ENCODE data around the gene CPED1.
A peak's percentile ranks its signal among the peaks of the same experiment; 100 is the strongest.
"Not testable (repeated sequence)": the region's sequence is repeated elsewhere in the genome, so short reads cannot be mapped to it uniquely, and the experiment has no call there.

CPED1 gene

DNA sequence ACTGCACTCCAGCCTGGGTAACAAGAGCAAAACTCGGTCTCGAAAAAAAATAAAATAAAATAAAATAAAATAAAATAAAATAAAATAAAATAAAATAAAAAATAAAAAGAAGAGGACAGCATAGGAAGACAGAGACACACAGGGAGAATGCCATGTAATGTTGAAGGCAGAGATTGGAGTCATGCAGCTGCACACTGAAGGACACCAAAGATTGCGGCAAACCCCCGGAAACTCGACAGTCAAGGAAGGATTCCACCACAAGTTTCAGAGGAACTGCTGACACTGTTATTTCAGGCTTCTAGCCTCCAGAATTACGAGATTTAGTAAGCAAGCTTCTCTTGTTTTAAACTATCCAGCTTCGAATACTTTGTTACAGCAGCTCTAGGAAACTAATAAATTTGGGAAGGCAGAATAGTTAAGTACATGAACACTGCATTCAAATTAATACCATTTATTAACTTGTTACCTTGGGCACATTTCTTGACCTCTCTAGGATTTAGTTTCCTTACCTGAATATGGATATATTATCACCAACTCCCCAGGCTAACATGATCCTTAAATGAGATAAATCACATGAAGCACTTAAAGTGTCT, 9.5 kb downstream of the CPED1 start:
- H3K36me3 ChIP-seq (ENCODE audit: insufficient read depth, low read length): no peaks in the 10 kb centered on the region
- H3K27ac ChIP-seq (ENCODE audit: low read depth, low read length): no peak overlapping the region
- no peaks in the 10 kb centered on the region for H3K27me3 ChIP-seq (ENCODE audit: insufficient read depth, low read length)
- no peak overlapping the region for H3K4me3 ChIP-seq (ENCODE audit: low read depth, low read length)
- H2AFZ ChIP-seq (ENCODE audit: low read length, unreplicated experiment): no peak overlapping the region
- peaks cover 45% of the 10 kb centered on the region for H3K79me2 ChIP-seq (ENCODE audit: control insufficient read depth, insufficient read depth, low read length, unreplicated experiment)
- H3K4me1 ChIP-seq (ENCODE audit: control insufficient read depth, insufficient read depth, low read length, unreplicated experiment): peaks cover 64% of the 10 kb centered on the region

DNA sequence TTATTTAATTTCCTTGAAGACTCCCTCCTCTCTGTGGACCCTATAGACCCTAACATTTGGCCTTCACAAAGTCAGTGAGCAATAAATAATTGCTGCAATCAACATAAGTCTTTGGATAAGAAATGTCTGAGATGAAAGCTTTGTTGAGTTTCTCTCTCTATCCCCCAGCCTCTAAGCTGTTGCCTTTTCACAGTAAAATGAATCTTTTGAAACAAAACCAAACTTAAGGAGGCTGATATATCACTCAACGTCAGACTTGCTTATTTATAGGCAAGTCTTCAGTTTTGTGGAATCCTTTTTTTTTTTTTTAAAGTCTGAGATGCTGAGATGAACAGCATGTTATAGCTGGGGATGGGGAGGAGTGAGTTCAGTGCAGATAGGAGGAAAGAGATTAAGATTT, 10.0 kb downstream of the CPED1 start:
- Histone ChIP-seq H3K4me1 (ENCODE audit: control insufficient read depth, insufficient read depth, low read length, unreplicated experiment) (peaks cover 62% of the 10 kb centered on the region), H3K27ac (ENCODE audit: low read depth, low read length) (no peak overlapping the region), H3K36me3 (ENCODE audit: insufficient read depth, low read length) (no peaks in the 10 kb centered on the region), H3K27me3 (ENCODE audit: insufficient read depth, low read length) (no peaks in the 10 kb centered on the region), H2AFZ (ENCODE audit: low read length, unreplicated experiment) (no peak overlapping the region), H3K79me2 (ENCODE audit: control insufficient read depth, insufficient read depth, low read length, unreplicated experiment) (peaks cover 46% of the 10 kb centered on the region), H3K4me3 (ENCODE audit: low read depth, low read length) (no peak overlapping the region)

DNA sequence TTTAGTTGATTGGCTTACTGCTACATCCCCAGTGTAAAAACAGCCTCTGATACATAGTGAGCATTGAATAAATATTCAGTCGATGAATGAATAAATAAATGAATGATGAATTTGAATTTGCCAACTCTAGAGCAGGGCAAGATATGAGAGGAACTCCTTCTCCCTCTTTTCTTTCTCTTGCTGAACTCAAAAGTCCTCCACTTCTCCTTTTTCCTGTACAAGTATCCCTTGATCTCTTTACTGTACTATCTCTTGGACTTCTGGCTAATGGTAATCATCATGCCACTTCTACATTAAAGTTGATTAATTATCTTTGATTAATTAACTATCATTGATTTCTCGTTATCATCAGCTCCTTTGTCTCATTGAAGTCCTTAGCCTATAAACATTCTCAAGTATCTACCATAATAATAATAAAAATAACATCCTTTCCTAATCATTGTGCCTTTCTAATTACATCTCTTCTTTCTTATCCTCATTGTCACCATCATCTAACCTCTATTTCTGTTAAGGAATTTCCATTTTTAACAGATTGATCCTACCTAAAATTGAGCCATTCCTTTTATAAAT, 10.6 kb downstream of the CPED1 start:
- peaks cover 47% of the 10 kb centered on the region for H3K79me2 ChIP-seq (ENCODE audit: control insufficient read depth, insufficient read depth, low read length, unreplicated experiment)
- no peak overlapping the region for H3K27ac ChIP-seq (ENCODE audit: low read depth, low read length)
- H3K27me3 ChIP-seq (ENCODE audit: insufficient read depth, low read length): no peaks in the 10 kb centered on the region
- peak overlapping the region; percentile 45 for H2AFZ ChIP-seq (ENCODE audit: low read length, unreplicated experiment)
- H3K4me3 ChIP-seq (ENCODE audit: low read depth, low read length): peak overlapping the region; percentile 71; the same call in 1 of the 2 replicates
- no peaks in the 10 kb centered on the region for H3K36me3 ChIP-seq (ENCODE audit: insufficient read depth, low read length)
- peaks cover 56% of the 10 kb centered on the region for H3K4me1 ChIP-seq (ENCODE audit: control insufficient read depth, insufficient read depth, low read length, unreplicated experiment)

DNA sequence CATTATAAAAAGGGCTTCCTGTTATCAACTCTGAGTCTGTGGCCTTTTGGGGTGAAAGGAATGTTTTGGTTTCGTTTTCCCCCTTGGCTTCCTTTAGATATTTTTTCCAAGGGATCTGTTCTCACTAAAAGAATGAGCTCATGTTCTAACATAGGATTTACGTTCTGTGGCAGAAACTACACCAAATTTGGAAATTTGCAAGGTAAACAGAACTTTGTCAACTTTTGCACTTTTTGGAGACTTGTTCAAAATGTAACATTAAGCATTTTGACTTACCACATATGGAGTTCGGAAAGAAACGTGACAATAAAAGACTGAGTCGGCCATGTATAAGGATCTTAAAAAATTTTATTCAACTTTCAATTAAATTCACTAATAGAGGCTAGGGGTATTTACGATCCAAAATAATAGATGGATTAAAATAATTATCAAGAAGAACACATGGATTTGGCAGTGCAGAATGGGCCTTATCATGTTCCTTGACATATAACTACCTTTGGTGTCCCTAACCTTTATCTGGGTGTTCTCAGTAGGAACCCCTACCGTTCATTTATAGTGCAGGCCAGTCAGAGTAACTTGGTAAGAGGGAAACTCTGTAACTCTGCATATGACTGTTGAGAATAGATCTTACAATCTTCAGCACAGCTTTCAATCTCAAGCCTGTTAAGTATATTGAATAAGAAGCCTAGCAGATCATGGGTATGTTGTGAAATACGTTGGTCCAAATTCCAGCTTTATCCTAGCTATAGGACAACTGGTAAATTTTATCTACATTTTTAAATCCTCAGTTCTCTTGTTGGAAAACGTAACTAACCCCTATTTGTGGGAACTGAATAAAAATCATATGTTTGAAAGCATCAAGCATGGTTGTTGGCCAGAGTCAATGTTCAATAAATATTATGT, 11.8 kb downstream of the CPED1 start:
- peak overlapping the region; percentile 42 for H3K27ac ChIP-seq (ENCODE audit: low read depth, low read length)
- peak overlapping the region; percentile 71 for H3K4me3 ChIP-seq (ENCODE audit: low read depth, low read length)
- peak overlapping the region; percentile 45 for H2AFZ ChIP-seq (ENCODE audit: low read length, unreplicated experiment)
- no peaks in the 10 kb centered on the region for H3K36me3 ChIP-seq (ENCODE audit: insufficient read depth, low read length)
- no peaks in the 10 kb centered on the region for H3K27me3 ChIP-seq (ENCODE audit: insufficient read depth, low read length)
- peaks cover 54% of the 10 kb centered on the region for H3K4me1 ChIP-seq (ENCODE audit: control insufficient read depth, insufficient read depth, low read length, unreplicated experiment)
- peaks cover 45% of the 10 kb centered on the region for H3K79me2 ChIP-seq (ENCODE audit: control insufficient read depth, insufficient read depth, low read length, unreplicated experiment)

GRCh38 chr7:121001234-121001906, 12.9 kb downstream of the CPED1 start:
- peaks cover 53% of the 10 kb centered on the region for H3K4me1 ChIP-seq (ENCODE audit: control insufficient read depth, insufficient read depth, low read length, unreplicated experiment)
- peaks cover 46% of the 10 kb centered on the region for H3K79me2 ChIP-seq (ENCODE audit: control insufficient read depth, insufficient read depth, low read length, unreplicated experiment)
- no peak overlapping the region for H2AFZ ChIP-seq (ENCODE audit: low read length, unreplicated experiment)
- no peaks in the 10 kb centered on the region for H3K36me3 ChIP-seq (ENCODE audit: insufficient read depth, low read length)
- H3K27ac ChIP-seq (ENCODE audit: low read depth, low read length): peak overlapping the region; percentile 87
- no peaks in the 10 kb centered on the region for H3K27me3 ChIP-seq (ENCODE audit: insufficient read depth, low read length)
- H3K4me3 ChIP-seq (ENCODE audit: low read depth, low read length): peak overlapping the region; percentile 45; the same call in 1 of the 2 replicates

DNA sequence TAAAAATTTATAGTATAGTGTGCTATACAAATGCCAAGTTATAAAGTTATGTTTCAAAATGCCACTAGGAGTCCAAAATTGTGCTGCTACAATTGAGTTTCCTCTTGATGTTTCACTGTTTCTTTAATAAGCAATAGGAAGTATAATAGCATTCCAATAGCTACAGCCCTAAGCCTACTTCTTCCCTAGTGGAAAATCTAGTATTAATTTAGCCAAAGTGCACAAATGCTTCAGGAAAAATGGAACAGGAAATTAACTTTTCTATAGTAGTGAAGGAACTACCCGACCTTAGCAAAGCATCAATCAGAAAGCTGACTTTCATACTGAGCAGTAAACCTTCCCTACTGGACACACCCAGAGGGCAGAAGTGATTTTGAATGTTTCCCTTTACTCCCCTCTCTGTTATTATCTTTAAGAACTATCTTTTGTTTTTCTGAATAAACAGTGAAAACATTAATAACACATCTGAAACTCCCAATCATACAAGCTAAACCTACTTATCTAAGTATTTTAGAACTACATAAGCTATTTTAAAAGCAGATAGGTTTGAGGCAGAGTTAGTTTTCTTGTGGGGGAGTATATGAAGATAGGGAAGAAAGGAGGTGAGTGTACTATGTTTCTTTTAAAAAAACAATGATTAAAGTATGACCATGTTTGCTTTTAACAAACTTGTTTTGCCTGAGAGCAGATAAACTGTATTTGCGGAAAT, 13.7 kb downstream of the CPED1 start:
- Histone ChIP-seq H3K27me3 (ENCODE audit: insufficient read depth, low read length) (no peaks in the 10 kb centered on the region), H3K36me3 (ENCODE audit: insufficient read depth, low read length) (no peaks in the 10 kb centered on the region), H3K4me3 (ENCODE audit: low read depth, low read length) (peak overlapping the region; percentile 45; the same call in 1 of the 2 replicates), H3K79me2 (ENCODE audit: control insufficient read depth, insufficient read depth, low read length, unreplicated experiment) (peaks cover 41% of the 10 kb centered on the region), H3K27ac (ENCODE audit: low read depth, low read length) (peak overlapping the region; percentile 87), H2AFZ (ENCODE audit: low read length, unreplicated experiment) (peak overlapping the region; percentile 47), H3K4me1 (ENCODE audit: control insufficient read depth, insufficient read depth, low read length, unreplicated experiment) (peaks cover 53% of the 10 kb centered on the region)

DNA sequence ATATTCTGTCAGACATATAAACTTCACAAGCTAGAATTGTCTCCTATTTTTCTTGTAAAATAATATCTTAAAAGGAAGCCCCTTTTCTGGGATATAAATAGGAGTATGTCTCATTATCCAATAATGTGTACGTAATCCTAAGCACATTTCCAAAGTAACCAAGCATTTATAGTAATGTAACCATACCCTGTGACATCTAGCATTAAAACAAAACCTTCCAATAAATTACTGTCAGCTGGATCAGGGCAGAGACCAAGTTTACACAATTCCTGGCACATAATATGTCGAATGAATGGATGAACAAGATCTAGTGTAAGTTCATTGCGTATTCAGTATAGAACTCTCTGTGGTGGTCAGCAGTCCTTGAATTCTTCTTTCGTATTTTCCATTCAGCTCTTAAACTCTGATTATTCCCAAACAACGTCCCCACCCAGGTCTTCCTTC, 14.3 kb downstream of the CPED1 start:
- Histone ChIP-seq H3K27me3 (ENCODE audit: insufficient read depth, low read length) (no peaks in the 10 kb centered on the region), H3K36me3 (ENCODE audit: insufficient read depth, low read length) (no peaks in the 10 kb centered on the region), H3K4me1 (ENCODE audit: control insufficient read depth, insufficient read depth, low read length, unreplicated experiment) (peaks cover 55% of the 10 kb centered on the region), H2AFZ (ENCODE audit: low read length, unreplicated experiment) (peak overlapping the region; percentile 47), H3K27ac (ENCODE audit: low read depth, low read length) (peak overlapping the region; percentile 87), H3K4me3 (ENCODE audit: low read depth, low read length) (peak overlapping the region; percentile 45; the same call in 1 of the 2 replicates), H3K79me2 (ENCODE audit: control insufficient read depth, insufficient read depth, low read length, unreplicated experiment) (peaks cover 41% of the 10 kb centered on the region)

DNA sequence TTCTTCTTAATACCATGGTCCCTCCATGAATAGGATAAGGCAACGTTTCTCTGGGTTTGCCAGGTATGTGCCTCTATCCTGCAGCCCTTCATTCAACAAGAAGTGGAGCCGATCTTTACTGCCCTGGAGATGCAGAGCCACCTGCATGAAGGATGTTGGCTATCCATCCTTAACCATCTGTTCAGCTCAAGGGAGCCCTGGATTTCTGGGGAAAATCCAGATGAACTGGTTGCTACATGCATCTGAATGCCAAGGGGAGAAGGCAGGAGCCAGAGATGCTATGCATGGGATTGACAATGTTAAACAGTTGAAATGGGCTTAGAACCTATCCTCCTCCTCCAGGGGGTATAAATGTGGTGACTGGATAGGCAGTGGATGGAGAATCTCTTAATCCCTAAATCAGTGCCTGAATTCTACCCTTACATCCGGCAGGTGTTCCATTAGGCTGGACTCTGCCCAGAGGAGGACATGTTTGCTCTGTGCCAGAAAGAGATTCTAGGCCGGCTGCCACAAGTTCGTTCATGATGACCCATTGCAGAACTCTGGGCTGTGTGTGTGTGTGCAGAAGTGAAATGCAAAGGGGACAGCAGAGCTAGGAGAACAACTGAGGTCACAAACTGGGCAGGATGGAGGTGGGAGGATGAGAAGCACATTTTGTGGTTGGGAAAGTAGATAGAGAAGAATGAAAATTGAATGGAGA, 15.6 kb downstream of the CPED1 start:
- Histone ChIP-seq H3K79me2 (ENCODE audit: control insufficient read depth, insufficient read depth, low read length, unreplicated experiment) (peaks cover 35% of the 10 kb centered on the region), H3K36me3 (ENCODE audit: insufficient read depth, low read length) (no peaks in the 10 kb centered on the region), H3K4me1 (ENCODE audit: control insufficient read depth, insufficient read depth, low read length, unreplicated experiment) (peaks cover 48% of the 10 kb centered on the region), H3K27ac (ENCODE audit: low read depth, low read length) (no peak overlapping the region), H2AFZ (ENCODE audit: low read length, unreplicated experiment) (no peak overlapping the region), H3K27me3 (ENCODE audit: insufficient read depth, low read length) (no peaks in the 10 kb centered on the region), H3K4me3 (ENCODE audit: low read depth, low read length) (no peak overlapping the region)

GRCh38 chr7:121005058-121005457, 16.5 kb downstream of the CPED1 start:
- not testable (repeated sequence) for H2AFZ ChIP-seq (ENCODE audit: low read length, unreplicated experiment); H3K27ac ChIP-seq (ENCODE audit: low read depth, low read length); H3K4me3 ChIP-seq (ENCODE audit: low read depth, low read length); H3K36me3 ChIP-seq (ENCODE audit: insufficient read depth, low read length); H3K27me3 ChIP-seq (ENCODE audit: insufficient read depth, low read length)
- Histone ChIP-seq H3K79me2 (ENCODE audit: control insufficient read depth, insufficient read depth, low read length, unreplicated experiment) (peaks cover 29% of the 10 kb centered on the region), H3K4me1 (ENCODE audit: control insufficient read depth, insufficient read depth, low read length, unreplicated experiment) (peaks cover 40% of the 10 kb centered on the region)

All from ACC112 (cell line).